ENCODE results near the gene SMIM1. TPM values are rescaled to one million over a fixed set of nuclear protein-coding genes. Genes with fewer than 3 reads are reported as not detected.

Gene SMIM1
- total RNA-seq, 2 donors from 2014 or later: 0.75 to 1.5 TPM

DNA sequence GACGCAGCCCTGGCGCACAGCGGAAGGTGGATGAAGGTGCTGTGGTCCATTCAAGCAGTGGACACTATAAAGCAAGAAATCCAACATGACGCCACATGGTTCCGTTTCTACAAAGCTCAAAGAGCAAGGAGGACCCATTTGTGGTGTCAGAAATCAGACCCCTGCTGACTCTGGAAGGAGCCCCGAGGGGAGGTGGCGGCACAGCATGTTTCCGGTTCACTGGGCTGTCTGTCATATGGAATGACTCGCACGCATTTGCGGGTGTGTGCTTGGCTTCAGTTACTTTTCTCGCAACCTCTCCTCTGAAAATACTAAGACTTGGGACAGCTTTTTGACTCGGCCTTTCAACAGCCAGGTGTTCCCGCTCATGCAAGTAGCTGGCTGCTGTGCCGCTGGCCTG, 52.8 kb downstream of the SMIM1 start:
- H3K36me3 Mint-ChIP-seq (ENCODE audit: low read depth): peaks cover 15% of the 10 kb centered on the region
- no peaks in the 10 kb centered on the region for H3K4me1 Mint-ChIP-seq
- no peaks in the 10 kb centered on the region for H3K27me3 Mint-ChIP-seq

More for the DNA sequence above, 52.8 kb downstream of the SMIM1 start:
- Mint-ChIP-seq H3K4me3 (no peak overlapping the region), H3K27ac (no peak overlapping the region)
- H3K9me3 ChIP-seq (ENCODE audit: control insufficient read depth, low read length, poor library complexity, severe bottlenecking): no peaks in the 10 kb centered on the region
- ATAC-seq: no peak
- DNase-seq: no peak

Other genes starting within 250 kb of the SMIM1 start
- gene MEGF6, start 161.2 kb upstream of the SMIM1 start, total RNA-seq: 10 to 100 TPM; 63.1 to 63.8 TPM
- gene TPRG1L, start 147.7 kb upstream of the SMIM1 start, total RNA-seq: 10 to 100 TPM; 30.3 to 34.9 TPM
- gene WRAP73, start 122.6 kb upstream of the SMIM1 start, total RNA-seq: 10 to 100 TPM; 24.8 to 25.9 TPM
- under 1 TPM in 1 of 2 donors, not detected in 1; 0.31 TPM for gene TP73, start 120.2 kb upstream of the SMIM1 start, total RNA-seq
- gene CCDC27, start 20.3 kb upstream of the SMIM1 start, total RNA-seq: not detected
- 10 to 100 TPM; 35.1 to 37.9 TPM for gene LRRC47, start 23.7 kb downstream of the SMIM1 start, total RNA-seq
- 10 to 100 TPM; 33.0 to 34.6 TPM for gene CEP104, start 84.5 kb downstream of the SMIM1 start, total RNA-seq
- 10 to 100 TPM; 14.9 to 15.3 TPM for gene DFFB, start 84.7 kb downstream of the SMIM1 start, total RNA-seq
- 10 to 100 TPM; 13.5 to 16.4 TPM for gene C1orf174, start 127.5 kb downstream of the SMIM1 start, total RNA-seq

Measured in T-helper 17 cell (primary cell).